Large intestine (tissue), 3 donors: Measurements from ENCODE around the gene PDZRN4. TPM values are rescaled to one million over a fixed set of nuclear protein-coding genes. Genes with fewer than 3 reads are reported as not detected.
"Not testable (repeated sequence)": the region's sequence is repeated elsewhere in the genome, so short reads cannot be mapped to it uniquely, and the experiment has no call there.

Experiments used
- DNase-seq, 2 donors: peaks; one replicate each; pipeline versions ENCODE4 v3.0.0 to v3.0.0-alpha.2; 2013
- H3K27ac ChIP-seq: one replicate; pipeline ENCODE4 v1.5.1; 2013; ENCODE audit warnings: low read length
- H3K27me3 ChIP-seq: 2 replicates; pipeline ENCODE4 v1.6.1; 2013; ENCODE audit warnings: low read length; ENCODE audit not compliant: control insufficient read depth, insufficient read depth
- H3K36me3 ChIP-seq: 2 replicates; pipeline ENCODE4 v1.6.1; 2013; ENCODE audit warnings: low read length; ENCODE audit not compliant: control insufficient read depth, insufficient read depth
- H3K4me1 ChIP-seq: one replicate; pipeline ENCODE4 v1.6.1; 2013; ENCODE audit warnings: low read length; ENCODE audit not compliant: control insufficient read depth, insufficient read depth
- H3K4me3 ChIP-seq: one replicate; pipeline ENCODE4 v1.5.1; 2013; ENCODE audit warnings: low read length
- H3K9me3 ChIP-seq: one replicate; pipeline ENCODE4 v1.6.1; 2013; ENCODE audit warnings: mild to moderate bottlenecking, low read depth, low read length, moderate library complexity; ENCODE audit not compliant: control insufficient read depth
- WGBS: methylation state at CpG from one replicate; pipeline ENCODE4 v1.1.5; 2013; ENCODE audit warnings: low lambda C conversion rate; ENCODE audit not compliant: insufficient coverage; 5-methylcytosine and 5-hydroxymethylcytosine counted together
- polyA plus RNA-seq: library from polyadenylated mRNA; unstranded; fragments of 120-200 nt; gene quantifications from one replicate; pipeline ENCODE4 v1.2.1, GENCODE V29; 2013

PDZRN4 gene
- polyA plus RNA-seq, 1 donor: 3.2 TPM

DNA sequence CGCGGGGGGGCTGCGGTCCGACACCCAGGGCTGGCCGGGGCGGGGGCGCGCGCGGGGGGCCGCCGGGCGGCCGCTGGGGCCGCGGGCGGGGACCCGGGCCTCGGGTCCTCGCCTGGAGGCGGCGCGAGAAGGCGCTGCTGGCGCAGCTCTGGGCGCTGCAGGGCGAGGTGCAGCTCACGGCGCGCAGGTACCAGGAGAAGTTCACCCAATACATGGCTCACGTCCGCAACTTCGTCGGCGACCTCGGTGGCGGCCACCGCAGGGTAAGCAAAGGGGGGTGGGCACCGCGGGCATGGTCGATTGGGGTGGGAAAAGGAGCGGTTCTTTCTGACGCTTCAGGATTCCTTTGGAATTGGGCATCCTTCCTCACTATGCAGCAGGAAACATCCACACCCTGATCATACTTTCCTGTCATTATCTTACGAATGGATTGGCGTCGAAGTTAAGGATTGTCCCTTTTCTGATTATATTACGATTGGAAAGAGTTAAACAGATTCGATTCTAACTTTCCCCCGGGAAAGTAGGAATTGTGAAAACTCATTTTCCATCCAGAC lies 798 bp downstream of the PDZRN4 start:
- Histone ChIP-seq H3K27ac (no peak overlapping the region), H3K9me3 (peaks cover 3% of the 10 kb centered on the region), H3K4me1 (no peaks in the 10 kb centered on the region), H3K36me3 (no peaks in the 10 kb centered on the region), H3K27me3 (peaks cover 37% of the 10 kb centered on the region), H3K4me3 (peak overlapping the region; percentile 24)
- DNase-seq: no peak
- WGBS: no CpG with 5 or more reads among the region's 49 CpGs

DNA sequence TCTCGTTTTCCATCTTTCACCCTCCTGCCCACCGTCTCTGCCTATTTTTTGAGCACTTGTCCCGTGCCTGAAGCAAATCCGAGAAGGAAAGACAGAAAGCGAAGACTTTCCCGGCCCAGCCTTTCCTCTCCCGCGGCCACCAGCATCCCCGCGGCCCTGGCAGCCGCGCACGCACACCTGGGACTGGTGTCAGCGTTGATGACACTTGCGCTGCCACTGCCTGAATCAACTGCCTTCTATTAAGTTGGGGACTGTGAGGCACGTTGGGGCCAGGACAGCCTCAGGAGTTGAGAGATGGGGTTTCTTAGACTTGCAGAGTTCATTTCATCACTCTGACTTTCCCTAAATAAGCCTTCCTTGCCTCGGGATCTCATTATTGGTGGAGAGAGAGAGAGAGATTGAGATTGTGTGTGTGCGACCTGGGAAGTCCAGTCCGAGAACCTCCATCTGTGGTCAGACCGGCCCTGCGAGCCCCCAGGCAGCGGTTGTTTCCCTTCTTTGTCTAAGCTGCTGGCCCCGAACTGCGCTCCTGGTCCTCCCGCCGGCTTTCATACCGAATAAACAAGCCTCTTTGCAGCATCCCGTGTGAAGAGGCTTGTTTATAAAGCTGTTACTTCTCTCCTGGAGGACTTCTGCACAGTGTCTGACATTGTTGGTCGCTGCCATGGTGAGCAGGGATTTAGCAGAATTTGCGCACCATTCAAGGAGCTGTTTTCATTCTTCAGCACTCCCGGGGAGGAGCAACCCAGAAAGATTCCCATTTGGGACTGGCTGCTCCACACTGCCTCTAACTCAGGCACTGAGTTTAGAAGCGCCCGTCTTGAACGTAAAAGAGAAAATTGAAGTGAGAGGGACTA lies 1.5 kb downstream of the PDZRN4 start:
- Histone ChIP-seq H3K9me3 (peaks cover 3% of the 10 kb centered on the region), H3K36me3 (no peaks in the 10 kb centered on the region), H3K4me3 (peak overlapping the region; percentile 24), H3K27me3 (peaks cover 37% of the 10 kb centered on the region), H3K27ac (peak overlapping the region; percentile 27), H3K4me1 (no peaks in the 10 kb centered on the region)
- no peak for DNase-seq
- WGBS: 20% methylated on average over 1 of the region's 34 CpGs

GRCh38 chr12:41190338-41190737 lies 2.2 kb downstream of the PDZRN4 start:
- peak overlapping the region; percentile 24 for H3K4me3 ChIP-seq
- 0% methylated on average over 3 of the region's 5 CpGs for WGBS
- no peak overlapping the region for H3K27ac ChIP-seq
- peaks cover 37% of the 10 kb centered on the region for H3K27me3 ChIP-seq
- no peaks in the 10 kb centered on the region for H3K4me1 ChIP-seq
- peaks cover 3% of the 10 kb centered on the region for H3K9me3 ChIP-seq
- DNase-seq: no peak
- H3K36me3 ChIP-seq: no peaks in the 10 kb centered on the region

GRCh38 chr12:41191549-41191948 lies 3.4 kb downstream of the PDZRN4 start:
- H3K27ac ChIP-seq, H3K4me1 ChIP-seq, H3K4me3 ChIP-seq, H3K36me3 ChIP-seq, DNase-seq, H3K9me3 ChIP-seq: not testable (repeated sequence)
- 100% methylated on average over 2 of the region's 3 CpGs for WGBS
- H3K27me3 ChIP-seq: peaks cover 37% of the 10 kb centered on the region

DNA sequence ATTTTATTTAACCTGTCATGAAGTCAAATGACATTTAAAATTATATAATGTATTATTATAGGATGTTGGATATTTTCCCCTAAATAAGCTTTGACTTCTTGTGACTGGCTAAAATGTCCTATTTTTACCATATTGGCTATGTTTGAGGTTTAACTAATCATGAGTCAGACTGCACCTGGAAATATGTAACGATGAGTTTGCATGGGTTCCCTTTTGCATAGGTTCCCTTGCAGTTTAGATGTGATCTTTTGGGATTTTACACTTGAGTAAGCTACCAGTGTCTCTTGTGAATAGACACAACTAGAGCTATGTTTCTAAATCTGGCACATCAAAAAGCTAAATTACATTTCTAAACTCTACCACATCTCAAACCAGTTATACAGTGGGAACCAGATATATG lies 5.2 kb downstream of the PDZRN4 start:
- H3K27ac ChIP-seq: no peak overlapping the region
- peaks cover under 1% of the 10 kb centered on the region for H3K9me3 ChIP-seq
- DNase-seq: no peak
- H3K27me3 ChIP-seq: peaks cover 20% of the 10 kb centered on the region
- no peaks in the 10 kb centered on the region for H3K36me3 ChIP-seq
- no peak overlapping the region for H3K4me3 ChIP-seq
- WGBS: 60% methylated on average over 1 of the region's 1 CpG
- H3K4me1 ChIP-seq: no peaks in the 10 kb centered on the region

DNA sequence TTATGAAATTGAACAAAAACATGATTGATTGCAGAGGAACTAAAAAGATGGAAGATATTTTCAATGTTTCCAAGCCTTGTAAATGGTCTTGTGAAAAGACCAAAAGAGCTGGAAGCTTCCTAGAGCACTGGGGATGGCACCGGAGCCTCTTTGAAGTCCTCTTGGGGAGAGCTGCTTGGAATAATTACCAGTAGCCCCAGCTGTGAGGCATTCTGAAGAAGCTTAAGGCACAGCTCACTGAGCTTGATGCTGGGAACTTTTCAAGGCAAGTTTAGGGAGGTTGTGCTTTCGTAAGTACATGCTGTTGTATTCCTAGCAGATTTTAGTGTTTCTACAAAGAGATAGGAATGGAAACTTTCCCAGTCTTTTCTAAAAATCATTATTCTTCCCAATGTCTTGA lies 13.9 kb downstream of the PDZRN4 start:
- Histone ChIP-seq H3K27ac (no peak overlapping the region), H3K36me3 (no peaks in the 10 kb centered on the region), H3K4me3 (no peak overlapping the region), H3K9me3 (no peaks in the 10 kb centered on the region), H3K4me1 (no peaks in the 10 kb centered on the region), H3K27me3 (no peaks in the 10 kb centered on the region)
- DNase-seq: no peak
- no CpG with 5 or more reads among the region's 2 CpGs for WGBS

DNA sequence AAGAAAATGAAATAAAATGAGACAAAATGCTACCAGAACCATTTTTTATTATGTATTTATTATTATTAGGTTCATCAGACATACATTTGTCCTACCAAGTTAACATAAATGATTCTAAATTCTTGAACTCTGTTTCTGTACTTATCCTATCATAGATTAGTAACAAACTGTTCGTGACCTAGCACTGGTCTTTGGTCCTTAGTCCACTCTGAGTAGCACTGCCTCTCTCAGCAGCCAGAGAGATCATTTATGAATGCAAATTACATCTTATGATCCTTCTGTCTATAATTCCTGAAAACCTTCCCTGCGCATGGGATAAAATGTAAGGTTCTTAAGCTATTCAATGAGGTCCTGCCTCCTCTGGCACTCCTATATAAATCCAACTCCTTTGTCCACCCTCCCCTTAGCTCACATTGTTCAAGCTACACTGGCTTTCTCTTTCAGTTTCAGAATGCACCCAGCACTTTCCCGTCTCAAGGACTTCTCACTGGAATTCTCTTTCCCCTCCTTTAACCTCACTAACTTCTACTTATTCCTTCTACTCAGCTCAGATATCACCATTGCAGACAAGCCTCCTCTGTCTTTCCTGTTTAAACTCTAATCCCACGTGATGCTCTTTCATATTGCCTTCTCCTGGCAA lies 17.1 kb downstream of the PDZRN4 start:
- WGBS: 55% methylated on average over 2 of the region's 4 CpGs
- no peak overlapping the region for H3K4me3 ChIP-seq
- H3K9me3 ChIP-seq: no peaks in the 10 kb centered on the region
- no peaks in the 10 kb centered on the region for H3K4me1 ChIP-seq
- no peak overlapping the region for H3K27ac ChIP-seq
- H3K27me3 ChIP-seq: no peaks in the 10 kb centered on the region
- no peaks in the 10 kb centered on the region for H3K36me3 ChIP-seq
- DNase-seq: peak; percentile 28 to 60

DNA sequence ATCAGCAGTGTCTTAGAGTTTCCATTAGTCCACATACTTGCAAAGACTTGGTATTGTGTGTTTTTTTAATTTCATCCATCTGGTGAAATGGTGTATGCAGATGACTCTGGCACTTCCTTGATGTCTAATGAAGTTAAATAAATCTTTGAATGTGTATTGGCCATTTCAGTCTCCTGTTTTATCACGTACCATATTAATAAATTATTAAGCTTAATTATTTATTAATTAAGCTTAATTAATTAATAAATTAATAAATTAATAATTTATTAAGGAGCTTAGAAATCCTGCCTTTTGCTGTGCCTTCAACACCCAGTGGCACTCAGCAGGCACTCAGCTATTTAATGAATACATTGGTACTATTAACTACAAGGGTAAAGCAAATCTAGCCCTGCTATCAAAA lies 18.2 kb downstream of the PDZRN4 start:
- no peaks in the 10 kb centered on the region for H3K36me3 ChIP-seq
- no peak overlapping the region for H3K27ac ChIP-seq
- 83% methylated on average over 1 of the region's 1 CpG for WGBS
- no peaks in the 10 kb centered on the region for H3K9me3 ChIP-seq
- H3K27me3 ChIP-seq: no peaks in the 10 kb centered on the region
- H3K4me3 ChIP-seq: no peak overlapping the region
- no peak for DNase-seq
- no peaks in the 10 kb centered on the region for H3K4me1 ChIP-seq

DNA sequence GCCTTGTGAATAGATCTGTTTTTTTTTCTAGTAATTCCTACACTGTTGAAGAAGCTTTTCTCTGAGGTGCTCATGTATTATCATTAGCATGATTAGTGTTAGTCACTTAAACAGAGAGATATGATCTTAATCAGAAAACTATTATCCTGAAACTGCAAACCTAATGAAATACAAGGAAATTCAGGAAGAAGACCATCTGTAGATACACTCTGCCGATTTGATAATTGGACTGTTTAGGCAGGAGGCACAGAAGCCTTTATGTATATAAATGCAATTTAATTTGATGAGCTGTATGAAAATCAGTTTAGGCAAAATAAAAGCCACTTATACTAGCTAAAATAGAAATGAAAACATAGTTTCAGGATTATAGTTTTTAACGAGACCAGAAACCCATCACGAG lies 23.3 kb downstream of the PDZRN4 start:
- WGBS: 100% methylated on average over 2 of the region's 3 CpGs

DNA sequence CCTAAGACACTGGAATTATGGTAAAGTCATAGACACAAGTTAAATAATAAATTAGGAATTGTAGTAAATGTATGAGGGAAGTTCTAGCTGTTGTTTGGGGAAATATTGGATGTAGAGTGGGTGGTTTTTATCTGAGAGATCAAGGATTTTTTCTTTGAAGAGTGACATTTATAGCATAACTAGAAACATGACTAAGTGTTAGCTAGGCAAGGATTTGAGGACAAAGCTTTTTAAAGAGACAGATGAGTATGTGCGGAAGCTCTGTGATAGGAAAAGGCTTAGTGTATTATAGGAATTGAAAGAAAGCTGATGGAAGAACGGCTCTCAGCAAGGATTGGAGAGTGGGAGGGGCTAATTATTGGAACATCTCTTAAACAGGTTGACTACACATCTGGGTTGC lies 24.5 kb downstream of the PDZRN4 start:
- Histone ChIP-seq H3K27me3 (no peaks in the 10 kb centered on the region), H3K4me3 (no peak overlapping the region), H3K9me3 (no peaks in the 10 kb centered on the region), H3K36me3 (no peaks in the 10 kb centered on the region), H3K4me1 (no peaks in the 10 kb centered on the region), H3K27ac (no peak overlapping the region)
- DNase-seq: no peak
- 0% methylated on average over 1 of the region's 2 CpGs for WGBS

More for the DNA sequence above, 23.3 kb downstream of the PDZRN4 start:
- no peaks in the 10 kb centered on the region for H3K9me3 ChIP-seq
- no peak overlapping the region for H3K27ac ChIP-seq
- DNase-seq: no peak
- H3K4me3 ChIP-seq: no peak overlapping the region
- no peaks in the 10 kb centered on the region for H3K36me3 ChIP-seq
- H3K4me1 ChIP-seq: no peaks in the 10 kb centered on the region
- no peaks in the 10 kb centered on the region for H3K27me3 ChIP-seq
